Activated CD4-positive, alpha-beta T cell treated with anti-CD3 and anti-CD28 coated beads for 24 hours (primary cell): ENCODE data around the gene FOXK1.
"Not testable (repeated sequence)": the region's sequence is repeated elsewhere in the genome, so short reads cannot be mapped to it uniquely, and the experiment has no call there.

Experiments
- DNase-seq, 2 donors: peaks; one replicate each; pipeline ENCODE4 v3.0.0-alpha.2; 2020; ENCODE audit warnings: low read depth in 2 of 2

FOXK1 gene

GRCh38 chr7:4667776-4668509, 14.2 kb upstream of the FOXK1 start:
- DNase-seq, result no peak

GRCh38 chr7:4668510-4668847, 13.6 kb upstream of the FOXK1 start:
- DNase-seq, result no peak

- no peak for DNase-seq
Observed at GRCh38 chr7:4670791-4671190, 11.3 kb upstream of the FOXK1 start.

GRCh38 chr7:4675771-4676367, 6.2 kb upstream of the FOXK1 start:
- no peak for DNase-seq

- DNase-seq, result not testable (repeated sequence)
Observed at GRCh38 chr7:4677518-4677917, 4.6 kb upstream of the FOXK1 start.

GRCh38 chr7:4681218-4681851, 760 bp upstream of the FOXK1 start:
- DNase-seq, result peak in 1 of 2 donors; percentile 1

GRCh38 chr7:4682621-4683042, 537 bp downstream of the FOXK1 start:
- DNase-seq, result peak in 1 of 2 donors; percentile 22

GRCh38 chr7:4683043-4683883, 1.2 kb downstream of the FOXK1 start:
- DNase-seq, result peak in 1 of 2 donors; percentile 6

GRCh38 chr7:4683884-4684565, 1.9 kb downstream of the FOXK1 start:
- peak in 1 of 2 donors; percentile 17 for DNase-seq

- no peak for DNase-seq
Observed at GRCh38 chr7:4684846-4685245, 2.8 kb downstream of the FOXK1 start.

GRCh38 chr7:4685676-4686075, 3.6 kb downstream of the FOXK1 start:
- not testable (repeated sequence) for DNase-seq

- DNase-seq, result no peak
Observed at GRCh38 chr7:4687956-4688355, 5.9 kb downstream of the FOXK1 start.

GRCh38 chr7:4689151-4689550, 7.1 kb downstream of the FOXK1 start:
- DNase-seq, result no peak

GRCh38 chr7:4689668-4690067, 7.6 kb downstream of the FOXK1 start:
- DNase-seq, result no peak

GRCh38 chr7:4690953-4691856, 9.1 kb downstream of the FOXK1 start:
- no peak for DNase-seq

- no peak for DNase-seq
Observed at GRCh38 chr7:4692055-4692454, 10.0 kb downstream of the FOXK1 start.

GRCh38 chr7:4692622-4693021, 10.5 kb downstream of the FOXK1 start:
- not testable (repeated sequence) for DNase-seq

GRCh38 chr7:4693152-4693551, 11.1 kb downstream of the FOXK1 start:
- DNase-seq, result no peak

GRCh38 chr7:4693749-4694148, 11.7 kb downstream of the FOXK1 start:
- DNase-seq, result no peak

- no peak for DNase-seq
Observed at GRCh38 chr7:4694305-4694704, 12.2 kb downstream of the FOXK1 start.
